ENCODE measurements around the gene GPR37. TPM values are rescaled to one million over a fixed set of nuclear protein-coding genes. Genes with fewer than 3 reads are reported as not detected.

Gene GPR37
- polyA plus RNA-seq, 1 donor from 2014 or later = 1.4 TPM

- Histone ChIP-seq H2AFZ (ENCODE audit: low read depth, low read length) (no peak overlapping the region), H3K27ac (ENCODE audit: low read length) (no peak overlapping the region), H3K4me3 (ENCODE audit: low read length) (no peak overlapping the region), H3K9me2 (ENCODE audit: insufficient read depth, low read length) (no peaks in the 10 kb centered on the region), H3K79me2 (replicated peaks; ENCODE audit: insufficient read depth, low read length) (no peaks in the 10 kb centered on the region), H4K20me1 (ENCODE audit: insufficient read depth) (no peaks in the 10 kb centered on the region), H3K9me3 (ENCODE audit: low read length) (no peaks in the 10 kb centered on the region), H3K36me3 (ENCODE audit: insufficient read depth, low read length) (no peaks in the 10 kb centered on the region), H3K4me2 (ENCODE audit: low read length) (no peak overlapping the region), H3K27me3 (ENCODE audit: insufficient read depth, low read depth, low read length) (no peaks in the 10 kb centered on the region), H3F3A (ENCODE audit: insufficient read depth, low read length, poor library complexity, severe bottlenecking) (no peaks in the 10 kb centered on the region), H3K9ac (ENCODE audit: low read length) (no peak overlapping the region)
- no peak for TF ChIP-seq EZH2 (IDR thresholded peaks at IDR 0.05; ENCODE audit: borderline replicate concordance, insufficient read depth, low read length, poor library complexity, severe bottlenecking)
- no peak for TF ChIP-seq SMC3 (conservative IDR thresholded peaks at IDR 0.05; ENCODE audit: poor library complexity)
- no peak for TF ChIP-seq RAD21 (conservative IDR thresholded peaks at IDR 0.05)
- peak; percentile 75 for TF ChIP-seq EP300 (conservative IDR thresholded peaks at IDR 0.05; ENCODE audit: poor library complexity, severe bottlenecking)
- TF ChIP-seq MXI1 (conservative IDR thresholded peaks at IDR 0.05; ENCODE audit: poor library complexity, severe bottlenecking) = no peak
- TF ChIP-seq CTCF (IDR thresholded peaks at IDR 0.05; ENCODE audit: poor library complexity, severe bottlenecking) = no peak
- peak; percentile 68 for TF ChIP-seq POLR2AphosphoS5 (IDR thresholded peaks at IDR 0.05)
- no peak for TF ChIP-seq REST (IDR thresholded peaks at IDR 0.05; ENCODE audit: borderline replicate concordance)
Observed at GRCh38 chr7:124777268-124777667, 11.7 kb upstream of the GPR37 start.

GRCh38 chr7:124776153-124776552 is 10.6 kb upstream of the GPR37 start:
- H3K27me3 ChIP-seq (ENCODE audit: insufficient read depth, low read depth, low read length) = no peaks in the 10 kb centered on the region
- no peaks in the 10 kb centered on the region for H3F3A ChIP-seq (ENCODE audit: insufficient read depth, low read length, poor library complexity, severe bottlenecking)
- H3K9ac ChIP-seq (ENCODE audit: low read length) = no peak overlapping the region
- no peak overlapping the region for H3K27ac ChIP-seq (ENCODE audit: low read length)
- H3K36me3 ChIP-seq (ENCODE audit: insufficient read depth, low read length) = no peaks in the 10 kb centered on the region
- H3K9me2 ChIP-seq (ENCODE audit: insufficient read depth, low read length) = no peaks in the 10 kb centered on the region
- H4K20me1 ChIP-seq (ENCODE audit: insufficient read depth) = no peaks in the 10 kb centered on the region
- H2AFZ ChIP-seq (ENCODE audit: low read depth, low read length) = no peak overlapping the region
- no peaks in the 10 kb centered on the region for H3K79me2 ChIP-seq (replicated peaks; ENCODE audit: insufficient read depth, low read length)
- H3K4me2 ChIP-seq (ENCODE audit: low read length) = no peak overlapping the region
- no peak for TF ChIP-seq CTCF (IDR thresholded peaks at IDR 0.05; ENCODE audit: poor library complexity, severe bottlenecking)
- no peak for TF ChIP-seq RAD21 (conservative IDR thresholded peaks at IDR 0.05)
- TF ChIP-seq POLR2AphosphoS5 (IDR thresholded peaks at IDR 0.05) = no peak
- TF ChIP-seq TAF1 (IDR thresholded peaks at IDR 0.05; ENCODE audit: low read depth) = no peak
- no peak for TF ChIP-seq REST (IDR thresholded peaks at IDR 0.05; ENCODE audit: borderline replicate concordance)
- TF ChIP-seq EZH2 (IDR thresholded peaks at IDR 0.05; ENCODE audit: borderline replicate concordance, insufficient read depth, low read length, poor library complexity, severe bottlenecking) = no peak
- TF ChIP-seq MXI1 (conservative IDR thresholded peaks at IDR 0.05; ENCODE audit: poor library complexity, severe bottlenecking) = no peak
- no peak for TF ChIP-seq SMC3 (conservative IDR thresholded peaks at IDR 0.05; ENCODE audit: poor library complexity)
- no peak for TF ChIP-seq EP300 (conservative IDR thresholded peaks at IDR 0.05; ENCODE audit: poor library complexity, severe bottlenecking)
- H3K4me3 ChIP-seq (ENCODE audit: low read length) = no peak overlapping the region
- H3K9me3 ChIP-seq (ENCODE audit: low read length) = no peaks in the 10 kb centered on the region
